HEK293T (cell line): ENCODE results near the gene RNF31.

Experiments
- BHLHE40 ChIP-seq: fragments of 450-650 bp; IDR thresholded peaks from 2 replicates; pipeline ENCODE4 v1.6.1; 2016; ENCODE audit warnings: mild to moderate bottlenecking, moderate library complexity, borderline replicate concordance
- CTBP1 ChIP-seq: fragments of 450-650 bp; IDR thresholded peaks from 2 replicates; pipeline ENCODE4 v1.6.1; 2016; ENCODE audit warnings: borderline replicate concordance
- ELF4 ChIP-seq: fragments of 450-650 bp; IDR thresholded peaks from 2 replicates; pipeline ENCODE4 v1.6.1; 2017; ENCODE audit warnings: antibody characterized with exemption
- FOXM1 ChIP-seq: fragments of 450-650 bp; IDR thresholded peaks from 2 replicates; pipeline ENCODE4 v1.6.1; 2017; ENCODE audit warnings: mild to moderate bottlenecking, borderline replicate concordance
- NFRKB ChIP-seq: fragments of 450-650 bp; IDR thresholded peaks from 2 replicates; pipeline ENCODE4 v1.6.1; 2016; ENCODE audit warnings: mild to moderate bottlenecking, moderate library complexity
- SP1 ChIP-seq: fragments of 450-650 bp; IDR thresholded peaks from 2 replicates; pipeline ENCODE4 v1.6.1; 2017

- no peak for TF ChIP-seq CTBP1
- TF ChIP-seq FOXM1: no peak
- TF ChIP-seq SP1: no peak
- no peak for TF ChIP-seq NFRKB
- no peak for TF ChIP-seq ELF4
- no peak for TF ChIP-seq BHLHE40
Observed at GRCh38 chr14:24184104-24184970, 37.0 kb downstream of the RNF31 start.
